Stromal cell of bone marrow (primary cell): ENCODE data around the gene GAS2L1.
A peak's percentile ranks its signal among the peaks of the same experiment; 100 is the strongest.

Experiments used
- DNase-seq: peaks from one replicate; pipeline ENCODE4 v3.0.0-alpha.2; 2012; ENCODE audit warnings: low read depth

GAS2L1 gene

GRCh38 chr22:29275819-29276565 lies 30.5 kb upstream of the GAS2L1 start:
- DNase-seq, result no peak

- no peak for DNase-seq
These were observed 28.5 kb upstream of the GAS2L1 start for GRCh38 chr22:29277927-29278326.

- DNase-seq, result no peak
These were observed 22.3 kb upstream of the GAS2L1 start for GRCh38 chr22:29284196-29284595.

GRCh38 chr22:29288837-29289236 lies 17.6 kb upstream of the GAS2L1 start:
- no peak for DNase-seq

- no peak for DNase-seq
These were observed 16.4 kb upstream of the GAS2L1 start for GRCh38 chr22:29290061-29290460.

GRCh38 chr22:29291215-29291614 lies 15.2 kb upstream of the GAS2L1 start:
- DNase-seq, result no peak

- no peak for DNase-seq
These were observed 14.1 kb upstream of the GAS2L1 start for GRCh38 chr22:29292379-29292778.

- no peak for DNase-seq
These were observed 7.8 kb upstream of the GAS2L1 start for GRCh38 chr22:29298641-29299040.

GRCh38 chr22:29299136-29299900 lies 7.1 kb upstream of the GAS2L1 start:
- DNase-seq, result no peak

- DNase-seq, result no peak
These were observed 6.0 kb upstream of the GAS2L1 start for GRCh38 chr22:29300467-29300806.

- no peak for DNase-seq
These were observed 5.4 kb upstream of the GAS2L1 start for GRCh38 chr22:29300807-29301601.

GRCh38 chr22:29301716-29302401 lies 4.6 kb upstream of the GAS2L1 start:
- DNase-seq, result no peak

GRCh38 chr22:29302402-29302680 lies 4.1 kb upstream of the GAS2L1 start:
- DNase-seq, result no peak

- DNase-seq, result no peak
These were observed 3.6 kb upstream of the GAS2L1 start for GRCh38 chr22:29302681-29303465.

GRCh38 chr22:29305836-29306174 lies 645 bp upstream of the GAS2L1 start:
- no peak for DNase-seq

GRCh38 chr22:29306835-29307595 lies 565 bp downstream of the GAS2L1 start:
- DNase-seq, result peak; percentile 51

GRCh38 chr22:29307596-29308147 lies 1.2 kb downstream of the GAS2L1 start:
- no peak for DNase-seq

- DNase-seq, result no peak
These were observed 1.8 kb downstream of the GAS2L1 start for GRCh38 chr22:29308148-29308790.

- no peak for DNase-seq
These were observed 2.4 kb downstream of the GAS2L1 start for GRCh38 chr22:29308791-29309262.
